GM21367 (cell line): ENCODE results near the gene SPAG7.
"Not testable (repeated sequence)": the region's sequence is repeated elsewhere in the genome, so short reads cannot be mapped to it uniquely, and the experiment has no call there.

Experiments used
- ATAC-seq: cut with Tn5 transposase; IDR thresholded peaks from one replicate; pipeline ENCODE4 v1.9.1; 2021; ENCODE audit not compliant: unreplicated experiment

The SPAG7 gene

DNA sequence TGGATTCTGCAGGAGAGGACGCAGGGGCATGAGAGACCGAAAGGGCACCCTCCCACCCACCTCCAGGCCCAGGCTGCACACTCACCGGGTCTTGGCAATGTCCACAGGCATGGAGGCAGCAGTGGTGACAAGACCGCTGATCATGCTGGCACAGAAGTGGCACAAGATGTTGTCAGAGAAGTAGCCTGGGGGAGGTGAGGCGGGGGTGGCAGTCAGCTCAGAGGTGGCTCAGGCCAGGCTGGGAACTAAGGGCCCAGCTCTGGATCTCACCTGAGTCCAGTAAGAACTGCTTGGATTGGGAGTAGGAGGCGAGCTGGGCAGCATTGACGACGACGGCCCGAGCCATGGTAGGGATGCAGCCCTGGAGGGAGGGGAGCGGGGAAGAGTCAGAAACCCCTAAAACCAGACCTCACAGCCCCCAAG lies 29.5 kb downstream of the SPAG7 start:
- no peak for ATAC-seq

DNA sequence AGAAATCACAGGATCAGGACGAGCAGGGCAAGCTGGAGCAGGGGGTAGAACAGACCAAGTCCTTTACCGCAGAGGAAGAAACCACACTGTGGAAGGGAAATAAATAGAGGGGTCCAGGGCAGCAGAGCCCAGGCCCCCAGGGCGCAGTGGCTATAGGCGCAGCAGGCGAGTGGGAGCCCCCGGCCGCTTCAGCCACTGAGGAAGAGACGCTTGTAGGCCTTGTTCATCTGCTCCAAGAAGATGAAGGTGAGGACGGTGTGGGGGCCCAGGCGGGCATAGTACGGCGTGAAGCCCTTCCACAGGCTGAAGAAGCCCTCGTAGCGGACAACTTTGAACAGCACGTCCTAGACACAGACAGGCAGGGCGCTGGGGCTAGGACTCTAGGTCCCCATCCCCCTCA lies 30.1 kb downstream of the SPAG7 start:
- ATAC-seq = no peak

DNA sequence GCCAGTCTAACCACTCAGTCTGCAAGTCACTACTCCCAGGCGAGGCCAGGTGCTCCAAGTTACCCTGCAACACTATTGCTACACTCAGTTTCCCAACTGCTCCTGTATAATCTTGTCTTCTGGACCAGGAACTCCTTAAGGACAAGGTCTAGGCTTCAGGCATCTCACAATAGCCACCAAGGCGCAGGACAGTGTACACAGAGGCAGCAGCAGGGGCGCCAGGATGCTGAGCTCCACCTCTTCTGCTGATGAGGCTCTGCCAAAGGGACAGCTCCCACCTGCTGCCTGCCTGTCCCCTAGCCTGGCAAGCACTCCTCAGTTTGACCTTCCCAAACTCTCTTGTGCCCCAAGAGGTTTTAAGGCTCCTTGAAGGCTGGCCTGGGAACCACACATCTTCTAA lies 31.2 kb downstream of the SPAG7 start:
- ATAC-seq = no peak

DNA sequence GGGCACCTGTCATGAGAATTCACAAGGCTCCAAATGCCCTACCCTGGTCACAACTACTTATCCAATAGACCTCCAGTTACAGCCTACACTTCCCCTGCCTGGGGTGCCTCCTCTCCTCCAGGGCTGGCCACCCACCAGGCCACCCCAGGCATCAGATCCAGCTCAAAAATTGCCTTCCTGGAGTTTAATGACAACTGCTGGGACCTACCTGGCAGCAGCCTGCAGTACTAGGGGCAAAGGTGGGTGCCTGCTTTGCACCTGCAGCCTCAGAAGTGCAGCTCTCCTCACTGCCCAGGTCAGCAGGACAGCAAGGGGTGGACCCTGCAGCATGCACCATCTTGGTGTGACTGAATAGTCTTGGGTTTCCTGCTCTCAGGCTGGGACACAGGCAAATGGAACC lies 32.0 kb downstream of the SPAG7 start:
- ATAC-seq = no peak

DNA sequence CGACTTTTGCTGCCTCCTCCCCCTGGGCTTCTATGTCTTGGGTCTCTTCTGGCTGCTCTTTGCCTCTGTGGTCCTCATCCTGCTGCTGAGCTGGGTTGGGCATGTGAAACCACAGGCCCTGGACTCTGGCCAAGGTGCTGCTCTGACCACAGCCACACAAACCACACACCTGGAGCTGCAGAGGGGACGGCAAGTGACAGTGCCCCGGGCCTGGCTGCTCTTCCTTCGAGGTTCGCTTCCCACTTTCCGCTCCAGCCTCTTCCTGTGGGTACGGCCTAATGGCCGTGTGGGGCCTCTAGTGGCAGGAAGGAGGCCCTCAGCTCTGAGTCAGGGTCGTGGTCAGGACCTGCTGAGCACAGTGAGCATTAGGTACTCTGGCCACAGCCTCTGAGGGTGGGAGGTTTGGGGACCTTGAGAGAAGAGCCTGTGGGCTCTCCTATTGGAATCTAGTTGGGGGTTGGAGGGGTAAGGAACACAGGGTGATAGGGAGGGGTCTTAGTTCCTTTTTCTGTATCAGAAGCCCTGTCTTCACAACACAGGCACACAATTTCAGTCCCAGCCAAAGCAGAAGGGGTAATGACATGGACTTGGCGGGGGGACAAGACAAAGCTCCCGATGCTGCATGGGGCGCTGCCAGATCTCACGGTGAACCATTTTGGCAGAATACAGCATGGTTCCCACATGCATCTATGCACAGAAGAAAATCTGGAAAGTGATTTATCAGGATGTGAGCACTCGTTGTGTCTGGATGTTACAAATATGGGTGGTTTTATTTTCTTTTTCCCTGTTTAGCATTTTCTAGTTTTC lies 33.2 kb downstream of the SPAG7 start:
- no peak for ATAC-seq

DNA sequence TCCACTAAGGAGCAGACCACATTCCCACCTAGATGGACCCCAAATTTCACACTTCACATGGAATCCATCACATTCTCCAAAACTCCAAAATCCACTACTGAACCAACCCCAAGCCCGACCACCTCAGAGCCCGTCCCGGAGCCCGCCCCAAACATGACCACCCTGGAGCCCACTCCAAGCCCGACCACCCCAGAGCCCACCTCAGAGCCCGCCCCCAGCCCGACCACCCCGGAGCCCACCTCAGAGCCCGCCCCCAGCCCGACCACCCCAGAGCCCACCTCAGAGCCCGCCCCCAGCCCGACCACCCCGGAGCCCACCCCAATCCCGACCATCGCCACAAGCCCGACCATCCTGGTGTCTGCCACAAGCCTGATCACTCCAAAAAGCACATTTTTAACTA lies 34.0 kb downstream of the SPAG7 start:
- no peak for ATAC-seq

DNA sequence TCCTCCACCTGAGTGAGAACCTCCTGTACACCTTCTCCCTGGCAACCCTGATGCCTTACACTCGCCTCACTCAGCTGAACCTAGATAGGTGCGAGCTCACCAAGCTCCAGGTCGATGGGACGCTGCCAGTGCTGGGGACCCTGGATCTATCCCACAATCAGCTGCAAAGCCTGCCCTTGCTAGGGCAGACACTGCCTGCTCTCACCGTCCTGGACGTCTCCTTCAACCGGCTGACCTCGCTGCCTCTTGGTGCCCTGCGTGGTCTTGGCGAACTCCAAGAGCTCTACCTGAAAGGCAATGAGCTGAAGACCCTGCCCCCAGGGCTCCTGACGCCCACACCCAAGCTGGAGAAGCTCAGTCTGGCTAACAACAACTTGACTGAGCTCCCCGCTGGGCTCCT lies 34.9 kb downstream of the SPAG7 start:
- ATAC-seq = no peak

DNA sequence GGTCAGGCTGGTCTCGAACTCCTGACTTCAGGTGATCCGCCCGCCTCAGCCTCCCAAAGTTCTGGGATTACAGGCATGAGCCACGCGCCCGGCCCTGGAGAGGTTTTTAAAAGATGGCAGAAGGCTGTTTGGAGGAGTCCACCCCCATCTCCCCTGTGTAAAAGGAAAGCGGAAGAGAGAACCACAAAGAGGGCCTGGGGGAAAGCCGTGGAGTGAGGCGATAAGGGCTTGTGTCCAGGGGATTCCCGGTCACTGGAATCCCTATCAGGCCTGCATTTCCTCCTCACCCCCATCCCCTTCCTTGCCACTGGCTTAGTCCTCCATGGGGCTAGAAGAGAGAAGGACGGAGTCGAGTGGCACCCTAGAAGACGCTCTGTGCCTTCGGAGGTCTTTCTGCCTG lies 35.7 kb downstream of the SPAG7 start, which contains the start of gene GP1BA:
TSS of gene GP1BA (plus strand) at position 315 of the 400 bp plus-strand sequence. CDS start 328 bp downstream, outside the sequence.
- ATAC-seq = no peak

DNA sequence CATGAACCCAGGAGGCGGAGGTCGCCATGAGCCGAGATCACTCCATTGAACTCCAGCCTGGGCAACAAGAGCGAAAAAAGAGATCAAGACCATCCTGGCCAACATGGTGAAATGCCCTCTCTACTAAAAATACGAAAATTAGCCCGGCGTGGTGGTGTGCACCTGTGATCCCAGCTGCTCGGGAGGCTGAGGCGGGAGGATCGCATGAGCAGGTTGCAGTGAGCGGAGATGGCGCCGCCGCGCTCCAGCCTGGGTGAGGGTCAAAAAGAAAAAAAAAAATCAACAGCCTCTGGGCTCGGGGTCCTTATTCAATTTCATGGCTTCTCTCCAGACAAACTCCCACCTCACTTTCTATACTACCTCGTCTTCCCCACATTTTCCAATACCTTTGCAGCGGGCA lies 38.7 kb downstream of the SPAG7 start:
- ATAC-seq = no peak

DNA sequence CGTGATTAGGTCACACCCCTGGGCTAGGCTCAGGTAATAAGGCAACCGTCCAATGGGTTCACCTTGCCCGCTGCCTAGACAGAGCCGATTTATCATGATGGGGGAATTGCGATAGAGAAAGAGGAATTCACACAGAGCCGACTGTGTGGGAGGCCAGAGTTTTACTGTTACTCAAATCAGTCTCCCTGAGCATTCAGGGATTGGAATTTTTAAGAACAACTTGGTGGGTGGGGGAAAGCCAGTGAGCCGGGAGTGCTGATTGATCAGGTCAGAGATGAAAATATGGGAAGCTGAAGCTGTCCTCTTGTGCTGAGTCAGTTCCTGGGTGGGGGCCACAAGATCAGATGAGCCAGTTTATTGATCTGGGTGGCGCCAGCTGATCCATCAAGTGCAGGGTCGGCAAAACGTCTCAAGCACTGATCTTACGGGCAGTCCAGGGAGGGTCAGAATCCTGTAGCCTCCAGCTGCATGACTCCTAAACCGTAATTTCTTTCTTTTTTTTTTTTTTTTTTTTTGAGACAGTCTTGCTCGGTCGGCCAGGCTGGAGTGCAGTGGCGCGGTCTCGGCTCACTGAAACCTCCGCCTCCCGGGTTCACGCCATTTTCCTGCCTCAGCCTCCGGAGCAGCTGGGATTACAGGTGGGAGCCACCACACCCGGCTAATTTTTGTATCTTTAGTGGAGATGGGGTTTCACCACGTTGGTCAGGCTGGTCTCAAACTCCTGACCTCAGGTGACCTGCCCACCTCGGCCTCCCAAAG lies 40.9 kb downstream of the SPAG7 start:
- not testable (repeated sequence) for ATAC-seq

DNA sequence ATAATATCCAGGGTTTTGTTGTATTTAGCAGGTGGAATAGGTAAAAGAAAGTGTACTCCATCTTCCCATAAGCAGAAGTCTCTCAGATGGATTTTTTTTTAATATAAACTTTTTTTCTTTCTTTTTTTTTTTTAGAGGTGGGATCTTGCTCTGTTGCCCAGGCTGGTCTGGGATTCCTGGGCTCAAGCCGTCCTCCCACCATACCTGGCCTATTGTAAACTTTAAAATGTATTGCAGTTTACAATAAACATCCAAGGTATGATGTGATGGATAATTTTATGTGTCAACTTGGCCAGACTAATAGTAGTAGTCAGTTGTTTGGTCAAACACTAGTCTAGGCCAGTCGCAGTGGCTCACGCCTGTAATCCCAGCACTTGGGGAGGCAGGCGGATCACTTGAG lies 46.3 kb downstream of the SPAG7 start:
- ATAC-seq = no peak

DNA sequence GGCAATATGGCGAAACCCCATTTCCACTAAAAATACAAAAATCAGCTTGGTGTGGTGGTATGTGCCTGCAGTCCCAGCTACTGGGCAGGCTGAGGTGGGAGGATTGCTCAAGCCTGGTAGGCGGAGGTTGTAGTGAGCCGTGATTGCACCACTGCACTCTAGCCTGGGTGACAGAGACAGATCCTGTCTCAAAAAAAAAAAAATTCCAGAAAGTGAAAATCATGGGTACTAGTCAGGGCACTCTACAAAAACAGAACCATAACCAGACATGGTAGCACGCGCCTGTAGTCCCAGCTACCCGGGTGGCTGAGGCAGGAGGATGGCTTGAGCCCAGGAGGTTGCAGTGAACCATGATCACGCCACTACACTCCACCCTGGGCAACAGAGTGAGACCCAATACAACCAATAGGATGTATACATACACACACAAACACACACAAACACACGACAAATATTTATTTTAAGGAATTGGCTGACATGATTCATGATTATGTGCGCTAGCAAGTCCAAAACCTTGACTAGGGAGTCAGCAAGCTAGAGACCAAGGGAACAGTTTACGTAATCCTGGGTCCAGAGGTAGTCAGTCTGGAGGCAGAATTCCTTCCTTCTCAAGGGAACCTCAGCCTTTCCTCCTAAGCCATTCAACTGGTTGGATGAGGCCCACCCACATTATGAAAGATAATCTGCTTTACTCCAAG lies 47.1 kb downstream of the SPAG7 start:
- ATAC-seq = no peak

DNA sequence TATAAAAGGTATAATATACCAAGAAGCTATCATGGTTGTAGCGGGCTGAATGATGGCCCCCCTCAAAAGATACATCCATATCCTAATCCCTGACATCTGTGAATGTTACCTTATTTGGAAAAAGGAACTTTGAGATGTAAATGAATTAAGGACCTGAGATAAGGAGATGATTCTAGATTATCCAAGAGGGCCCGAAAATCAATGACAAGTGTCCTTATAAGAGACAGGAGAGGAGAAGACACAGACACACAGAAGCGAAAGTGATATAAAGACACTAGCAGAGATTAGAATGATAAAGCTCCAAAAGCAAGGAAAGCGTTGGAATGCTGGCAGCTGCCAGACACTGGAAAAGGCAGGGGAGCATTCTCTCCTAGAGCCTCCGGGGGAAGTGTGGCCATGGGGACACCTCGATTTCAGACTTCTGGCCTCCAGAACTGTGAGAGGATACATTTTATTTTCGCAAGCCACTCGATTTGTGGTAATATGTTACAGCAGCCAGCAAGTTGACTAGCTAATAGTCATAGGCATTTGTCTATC lies 48.0 kb downstream of the SPAG7 start:
- no peak for ATAC-seq

DNA sequence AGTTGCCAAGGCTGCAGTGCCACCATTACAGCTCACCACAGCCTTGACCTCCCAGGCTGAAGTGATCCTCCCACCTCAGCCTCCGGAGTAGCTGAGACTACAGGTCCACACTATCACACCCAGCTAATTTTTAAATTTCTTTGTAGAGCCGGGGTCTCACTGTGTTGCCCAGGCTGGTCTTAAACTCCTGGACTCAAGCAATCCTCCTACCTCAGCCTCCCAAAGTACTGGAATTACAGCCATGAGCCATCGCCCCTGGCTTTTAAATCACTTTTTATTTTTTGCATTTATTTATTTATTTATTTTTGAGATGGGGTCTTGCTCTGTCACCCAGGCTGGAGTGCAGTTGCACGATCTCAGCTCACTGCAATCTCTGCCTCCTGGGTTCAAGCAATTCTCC lies 53.1 kb downstream of the SPAG7 start:
- not testable (repeated sequence) for ATAC-seq

DNA sequence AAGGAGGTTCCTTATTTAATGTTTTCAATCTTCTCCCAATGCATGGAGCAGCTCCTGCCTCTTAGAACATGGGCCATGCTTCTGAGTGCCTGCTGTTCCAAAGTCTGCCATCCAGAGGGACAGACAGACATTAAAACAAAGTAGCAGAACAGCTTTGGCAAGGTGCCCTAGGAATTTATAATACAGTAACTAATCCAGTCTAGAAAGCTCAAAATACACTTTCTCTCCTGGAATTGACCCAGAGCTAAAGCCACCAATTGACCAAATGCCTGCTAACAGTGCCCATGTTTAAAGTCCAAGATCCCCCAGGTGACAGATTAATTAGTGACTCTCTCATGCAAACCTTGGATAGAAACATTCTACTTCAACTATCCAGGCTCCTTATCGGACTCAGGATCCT lies 53.6 kb downstream of the SPAG7 start:
- ATAC-seq = no peak
